Suprapubic skin (tissue), 4 donors: ENCODE results near the gene ZNF408. TPM values are rescaled to one million over a fixed set of nuclear protein-coding genes. Genes with fewer than 3 reads are reported as not detected.

ENCODE experiments used
- DNase-seq, 2 donors: peaks; one replicate each; pipeline ENCODE4 v3.0.0-alpha.2; 2019; ENCODE audit warnings: low spot score in 2 of 2
- H3K27ac ChIP-seq: fragments of 200-600 bp; sonication (generic); one replicate; pipeline ENCODE4 v1.5.1; 2019
- H3K27me3 ChIP-seq: fragments of 200-600 bp; sonication (generic); one replicate; pipeline ENCODE4 v1.5.1; 2019
- H3K36me3 ChIP-seq: fragments of 200-600 bp; sonication (generic); one replicate; pipeline ENCODE4 v1.5.1; 2019
- H3K4me1 ChIP-seq: fragments of 200-600 bp; sonication (generic); one replicate; pipeline ENCODE4 v1.5.1; 2019
- H3K4me3 ChIP-seq: fragments of 200-600 bp; sonication (generic); one replicate; pipeline ENCODE4 v1.5.1; 2019; ENCODE audit warnings: mild to moderate bottlenecking
- H3K9me3 ChIP-seq: fragments of 200-600 bp; sonication (generic); one replicate; pipeline ENCODE4 v1.5.1; 2019
- CTCF ChIP-seq, 2 donors: fragments of 200-600 bp in 1 of 2; fragments of 450-650 bp in 1 of 2; sonication (generic) in 1 of 2; IDR thresholded peaks; one replicate each; pipeline ENCODE4 v1.5.1; 2016 to 2019; ENCODE audit warnings: antibody characterized with exemption in 2 of 2, mild to moderate bottlenecking in 1 of 2, moderate library complexity in 1 of 2
- EP300 ChIP-seq: sonication (generic); formaldehyde crosslinking; IDR thresholded peaks from one replicate; pipeline ENCODE4 v1.6.1; 2017; ENCODE audit warnings: antibody characterized with exemption
- POLR2A ChIP-seq, 2 donors: fragments of 450-650 bp; IDR thresholded peaks; one replicate each; pipeline ENCODE4 v1.6.1; 2017; ENCODE audit warnings: antibody characterized with exemption in 2 of 2, mild to moderate bottlenecking in 2 of 2, moderate library complexity in 2 of 2
- POLR2AphosphoS5 ChIP-seq, 3 donors: sonication (generic); formaldehyde crosslinking; IDR thresholded peaks; one replicate each; pipeline ENCODE4 v1.6.1; 2017; ENCODE audit warnings: antibody characterized with exemption in 3 of 3
- WGBS: methylation state at CpG from one replicate; pipeline ENCODE4 v1.1.5; 2018; 5-methylcytosine and 5-hydroxymethylcytosine counted together
- total RNA-seq, 4 donors: library from RNA; depleted of rRNA; stranded (reverse); fragments of >200 nt; gene quantifications; one replicate each; pipeline ENCODE4 v1.1.0, GENCODE V29; 2016

Gene ZNF408
- total RNA-seq, 4 donors from 2014 or later, result 11.6 to 25.6 (median 13.7) TPM

GRCh38 chr11:46696212-46696558 lies 4.6 kb upstream of the ZNF408 start:
- Histone ChIP-seq H3K27ac (peak overlapping the region; percentile 70), H3K4me3 (no peak overlapping the region), H3K27me3 (no peaks in the 10 kb centered on the region), H3K4me1 (peaks cover 63% of the 10 kb centered on the region), H3K9me3 (no peaks in the 10 kb centered on the region), H3K36me3 (peaks cover 47% of the 10 kb centered on the region)
- TF ChIP-seq CTCF (IDR thresholded peaks at IDR 0.05) (no peak), POLR2A (IDR thresholded peaks at IDR 0.05) (no peak), EP300 (no peak)
- DNase-seq, result no peak
- WGBS, result 50% methylated on average over 11 of the region's 11 CpGs

DNA sequence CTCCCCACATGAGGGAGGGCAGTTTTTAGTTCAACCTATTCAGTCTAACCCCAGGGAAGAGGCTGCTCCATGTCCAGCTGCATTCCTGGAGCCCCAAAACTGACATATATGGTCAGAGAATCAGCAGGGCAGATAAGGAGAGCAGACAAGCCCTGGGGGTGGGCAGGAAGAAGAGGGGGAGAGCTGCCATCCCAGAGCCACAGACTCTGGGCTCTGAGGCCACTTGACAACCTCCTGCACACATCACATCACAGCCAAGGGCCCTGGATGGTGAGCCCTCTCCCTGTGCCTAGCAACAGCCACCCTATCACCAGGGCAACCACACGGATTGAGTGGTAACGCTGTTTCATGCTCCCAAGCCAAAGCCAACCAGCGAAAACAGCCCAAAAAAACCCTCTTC lies 3.5 kb upstream of the ZNF408 start:
- WGBS, result 75% methylated on average over 3 of the region's 3 CpGs
- TF ChIP-seq CTCF (IDR thresholded peaks at IDR 0.05) (no peak), POLR2AphosphoS5 (IDR thresholded peaks at IDR 0.05) (no peak), EP300 (no peak), POLR2A (IDR thresholded peaks at IDR 0.05) (no peak)
- H3K9me3 ChIP-seq, result no peaks in the 10 kb centered on the region
- H3K4me3 ChIP-seq, result no peak overlapping the region
- H3K27ac ChIP-seq, result peak overlapping the region; percentile 1
- H3K4me1 ChIP-seq, result peaks cover 73% of the 10 kb centered on the region
- no peaks in the 10 kb centered on the region for H3K27me3 ChIP-seq
- DNase-seq, result no peak
- H3K36me3 ChIP-seq, result peaks cover 39% of the 10 kb centered on the region

GRCh38 chr11:46697723-46698122 lies 3.1 kb upstream of the ZNF408 start:
- Histone ChIP-seq H3K36me3 (peaks cover 39% of the 10 kb centered on the region), H3K4me3 (no peak overlapping the region), H3K9me3 (no peaks in the 10 kb centered on the region), H3K27me3 (no peaks in the 10 kb centered on the region), H3K4me1 (peaks cover 77% of the 10 kb centered on the region), H3K27ac (no peak overlapping the region)
- TF ChIP-seq POLR2A (IDR thresholded peaks at IDR 0.05) (no peak), CTCF (IDR thresholded peaks at IDR 0.05) (no peak), EP300 (no peak), POLR2AphosphoS5 (IDR thresholded peaks at IDR 0.05) (no peak)
- 53% methylated on average over 2 of the region's 2 CpGs for WGBS
- no peak for DNase-seq

DNA sequence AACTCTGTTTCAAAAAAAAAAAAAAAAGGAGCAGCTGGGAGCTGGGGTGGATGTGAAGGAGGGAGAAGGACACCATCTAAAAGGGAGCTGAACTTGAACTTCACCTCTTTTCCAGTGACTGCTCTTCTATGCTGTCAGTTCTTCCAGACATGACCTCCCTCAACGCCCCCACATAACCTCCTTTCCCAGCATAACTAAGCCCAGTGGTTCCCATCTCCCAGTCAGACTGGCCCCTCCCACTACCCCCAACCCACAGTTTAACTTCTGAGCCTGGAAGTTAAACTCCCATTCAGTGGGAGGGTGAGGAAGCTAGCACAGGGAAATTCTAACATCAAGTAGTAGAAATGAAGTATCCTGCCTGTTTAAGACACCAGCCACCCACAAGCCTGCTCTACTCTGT lies 2.2 kb upstream of the ZNF408 start:
- Histone ChIP-seq H3K4me3 (no peak overlapping the region), H3K4me1 (peaks cover 83% of the 10 kb centered on the region), H3K9me3 (no peaks in the 10 kb centered on the region), H3K27ac (no peak overlapping the region), H3K36me3 (peaks cover 40% of the 10 kb centered on the region), H3K27me3 (no peaks in the 10 kb centered on the region)
- DNase-seq, result no peak
- TF ChIP-seq CTCF (IDR thresholded peaks at IDR 0.05), result no peak
- TF ChIP-seq POLR2A (IDR thresholded peaks at IDR 0.05), result no peak
- TF ChIP-seq POLR2AphosphoS5 (IDR thresholded peaks at IDR 0.05), result no peak
- whole genome bisulfite sequencing, result 75% methylated on average over 1 of the region's 1 CpG

DNA sequence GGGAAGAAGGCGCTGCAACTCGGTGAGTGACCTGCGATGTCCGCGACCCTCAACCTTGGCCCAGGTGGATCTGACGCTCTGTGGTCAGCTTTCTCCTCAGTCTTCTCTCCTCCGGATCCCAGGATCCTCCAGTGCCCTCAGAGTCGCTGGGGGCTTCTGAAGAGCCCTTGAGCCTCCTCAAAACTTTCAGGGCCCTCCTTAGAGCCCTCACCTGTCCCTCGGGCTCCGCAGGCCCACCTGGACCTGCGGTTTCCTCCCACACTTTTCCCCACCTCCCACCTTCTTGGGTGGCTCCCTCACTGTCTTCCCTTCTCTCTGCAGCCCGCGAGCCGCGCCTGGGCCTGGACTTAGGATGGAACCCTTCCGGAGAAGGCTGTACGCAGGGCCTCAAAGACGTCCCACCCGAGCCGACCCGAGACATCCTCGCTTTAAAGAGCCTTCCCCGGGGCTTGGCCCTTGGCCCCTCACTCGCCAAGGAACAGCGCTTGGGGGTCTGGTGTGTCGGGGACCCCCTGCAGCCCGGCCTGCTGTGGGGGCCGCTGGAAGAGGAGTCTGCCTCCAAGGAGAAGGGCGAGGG lies 335 bp downstream of the ZNF408 start:
- H3K4me3 ChIP-seq, result peak overlapping the region; percentile 99
- 2% methylated on average over 19 of the region's 29 CpGs for WGBS
- peaks cover 42% of the 10 kb centered on the region for H3K36me3 ChIP-seq
- no peak for DNase-seq
- H3K9me3 ChIP-seq, result no peaks in the 10 kb centered on the region
- peak overlapping the region; percentile 90 for H3K27ac ChIP-seq
- no peaks in the 10 kb centered on the region for H3K27me3 ChIP-seq
- TF ChIP-seq EP300 (no peak), POLR2A (IDR thresholded peaks at IDR 0.05) (no peak), POLR2AphosphoS5 (IDR thresholded peaks at IDR 0.05) (no peak), CTCF (IDR thresholded peaks at IDR 0.05) (no peak)
- H3K4me1 ChIP-seq, result peaks cover 59% of the 10 kb centered on the region
